Fibroblast of lung (primary cell): Measurements from ENCODE around the gene ZNF423.

Experiments
- CTCF ChIP-seq, 2 donors: IDR thresholded peaks in 1 of 2; conservative IDR thresholded peaks in 1 of 2; 1 replicate in 1 of 2; 2 replicates in 1 of 2; pipeline ENCODE4 v1.5.1; 2011 to 2012; ENCODE audit warnings: low read length in 2 of 2, control low read depth in 1 of 2, inconsistent platforms in 1 of 2, low read depth in 1 of 2, mild to moderate bottlenecking in 1 of 2
- EZH2 ChIP-seq: IDR thresholded peaks from 2 replicates; pipeline ENCODE4 v1.5.1; 2012; ENCODE audit warnings: low read length, control low read depth, mild to moderate bottlenecking; ENCODE audit errors: missing control alignments

GRCh38 chr16:49883076-49884014, 27.4 kb upstream of the ZNF423 start:
- no peak for TF ChIP-seq CTCF (conservative IDR thresholded peaks at IDR 0.05 in 1 of 2, IDR thresholded peaks at IDR 0.05 in 1 of 2; ENCODE audit: low read depth in 1 of 2, low read length in 2 of 2)
- no peak for TF ChIP-seq EZH2
